Ovary (tissue), 3 donors: ENCODE measurements around the gene TXNDC15.

Source experiments
- CTCF ChIP-seq, 3 donors: fragments of 450-650 bp in 2 of 3; fragments of 200-600 bp in 1 of 3; IDR thresholded peaks; one replicate each; pipeline versions ENCODE4 v1.5.1 to v1.8.0; 2016 to 2022; ENCODE audit warnings: antibody characterized with exemption in 3 of 3, mild to moderate bottlenecking in 1 of 3
- EP300 ChIP-seq: sonication (generic); formaldehyde crosslinking; IDR thresholded peaks from one replicate; pipeline ENCODE4 v1.6.1; 2017; ENCODE audit warnings: antibody characterized with exemption
- POLR2A ChIP-seq: fragments of 450-650 bp; IDR thresholded peaks from one replicate; pipeline ENCODE4 v1.6.1; 2017; ENCODE audit warnings: antibody characterized with exemption, mild to moderate bottlenecking, moderate library complexity
- donor health status: DM: no; HTN: no; CAD: no.

GRCh38 chr5:134851307-134851923 is 22.8 kb upstream of the TXNDC15 start:
- TF ChIP-seq CTCF (IDR thresholded peaks at IDR 0.05), result no peak
- no peak for TF ChIP-seq EP300
- no peak for TF ChIP-seq POLR2A
